ENCODE measurements around the gene TMEM163.

Gene TMEM163

GRCh38 chr2:134689315-134689714 is 29.5 kb downstream of the TMEM163 start:
- no peak for DNase-seq

- DNase-seq: no peak
Observed at GRCh38 chr2:134685967-134686366, 32.8 kb downstream of the TMEM163 start.

- no peak for DNase-seq
Observed at GRCh38 chr2:134683561-134684112, 35.2 kb downstream of the TMEM163 start.

GRCh38 chr2:134682726-134683125 is 36.1 kb downstream of the TMEM163 start:
- DNase-seq: no peak

- no peak for DNase-seq
Observed at GRCh38 chr2:134681201-134681600, 37.6 kb downstream of the TMEM163 start.

GRCh38 chr2:134679745-134680144 is 39.1 kb downstream of the TMEM163 start:
- peak; percentile 6 for DNase-seq

GRCh38 chr2:134679294-134679693 is 39.5 kb downstream of the TMEM163 start:
- no peak for DNase-seq

- DNase-seq: peak; percentile 56
Observed at GRCh38 chr2:134677856-134678756, 40.7 kb downstream of the TMEM163 start.

- DNase-seq: no peak
Observed at GRCh38 chr2:134676960-134677359, 41.8 kb downstream of the TMEM163 start.

- DNase-seq: no peak
Observed at GRCh38 chr2:134675314-134675713, 43.5 kb downstream of the TMEM163 start.

- DNase-seq: no peak
Observed at GRCh38 chr2:134674687-134675086, 44.1 kb downstream of the TMEM163 start.

- no peak for DNase-seq
Observed at GRCh38 chr2:134671513-134671912, 47.3 kb downstream of the TMEM163 start.

GRCh38 chr2:134670955-134671354 is 47.8 kb downstream of the TMEM163 start:
- DNase-seq: no peak

- DNase-seq: no peak
Observed at GRCh38 chr2:134669731-134670669, 48.8 kb downstream of the TMEM163 start.

- no peak for DNase-seq
Observed at GRCh38 chr2:134668821-134669220, 50.0 kb downstream of the TMEM163 start.

- no peak for DNase-seq
Observed at GRCh38 chr2:134667541-134667940, 51.3 kb downstream of the TMEM163 start.

- no peak for DNase-seq
Observed at GRCh38 chr2:134667081-134667480, 51.7 kb downstream of the TMEM163 start.

GRCh38 chr2:134665727-134666506 is 52.9 kb downstream of the TMEM163 start:
- DNase-seq: no peak

GRCh38 chr2:134663451-134664450 is 55.0 kb downstream of the TMEM163 start:
- DNase-seq: no peak

GRCh38 chr2:134662751-134663150 is 56.0 kb downstream of the TMEM163 start:
- DNase-seq: no peak

All from DMS153 (cell line).